ENCODE results near the gene STIP1. TPM values are rescaled to one million over a fixed set of nuclear protein-coding genes. Genes with fewer than 3 reads are reported as not detected.
A peak's percentile ranks its signal among the peaks of the same experiment; 100 is the strongest.

Gene STIP1
- total RNA-seq, 1 donor = 36.8 TPM

GRCh38 chr11:64220271-64220670 is 34.3 kb downstream of the STIP1 start:
- H3K9me3 ChIP-seq (ENCODE audit: low read depth, low read length) = no peaks in the 10 kb centered on the region
- no peak overlapping the region for H3K4me3 ChIP-seq (ENCODE audit: low read length)
- H3K27me3 ChIP-seq (ENCODE audit: insufficient read depth, low read length) = no peaks in the 10 kb centered on the region
- peaks cover 9% of the 10 kb centered on the region for H3K4me1 ChIP-seq (ENCODE audit: insufficient read depth, low read length)

- Histone ChIP-seq H3K27me3 (ENCODE audit: insufficient read depth, low read length) (no peaks in the 10 kb centered on the region), H3K4me3 (ENCODE audit: low read length) (no peak overlapping the region), H3K4me1 (ENCODE audit: insufficient read depth, low read length) (peaks cover 15% of the 10 kb centered on the region), H3K9me3 (ENCODE audit: low read depth, low read length) (no peaks in the 10 kb centered on the region)
Observed at GRCh38 chr11:64220798-64221197, 34.8 kb downstream of the STIP1 start.

DNA sequence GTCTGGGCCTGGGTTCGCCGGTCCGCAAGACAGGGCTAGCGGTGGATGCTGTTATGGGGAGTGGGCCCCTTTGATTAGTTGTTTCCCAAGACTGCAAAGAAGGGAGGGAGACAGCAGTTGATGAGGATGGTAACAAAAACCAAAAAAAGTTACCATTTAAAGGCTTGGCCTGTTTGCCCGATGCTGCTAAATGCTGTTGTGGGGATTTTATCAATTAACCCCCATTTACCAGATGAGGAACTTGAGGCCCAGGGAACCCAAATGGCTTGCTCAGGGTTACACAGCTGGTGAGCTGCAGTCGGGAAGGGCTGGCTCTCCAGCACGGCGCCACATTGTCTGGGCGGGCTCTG is 36.7 kb downstream of the STIP1 start:
- H3K9me3 ChIP-seq (ENCODE audit: low read depth, low read length) = no peaks in the 10 kb centered on the region
- no peak overlapping the region for H3K4me3 ChIP-seq (ENCODE audit: low read length)
- H3K27me3 ChIP-seq (ENCODE audit: insufficient read depth, low read length) = no peaks in the 10 kb centered on the region

GRCh38 chr11:64223001-64223651 is 37.2 kb downstream of the STIP1 start:
- no peak overlapping the region for H3K4me3 ChIP-seq (ENCODE audit: low read length)
- H3K4me1 ChIP-seq (ENCODE audit: insufficient read depth, low read length) = peaks cover 34% of the 10 kb centered on the region
- no peaks in the 10 kb centered on the region for H3K9me3 ChIP-seq (ENCODE audit: low read depth, low read length)
- H3K27me3 ChIP-seq (ENCODE audit: insufficient read depth, low read length) = no peaks in the 10 kb centered on the region

More for the DNA sequence above, 36.7 kb downstream of the STIP1 start:
- peaks cover 29% of the 10 kb centered on the region for H3K4me1 ChIP-seq (ENCODE audit: insufficient read depth, low read length)

GRCh38 chr11:64224151-64224890 is 38.4 kb downstream of the STIP1 start:
- no peaks in the 10 kb centered on the region for H3K9me3 ChIP-seq (ENCODE audit: low read depth, low read length)
- no peak overlapping the region for H3K4me3 ChIP-seq (ENCODE audit: low read length)
- peaks cover 40% of the 10 kb centered on the region for H3K4me1 ChIP-seq (ENCODE audit: insufficient read depth, low read length)
- H3K27me3 ChIP-seq (ENCODE audit: insufficient read depth, low read length) = no peaks in the 10 kb centered on the region

GRCh38 chr11:64224891-64225607 is 39.1 kb downstream of the STIP1 start:
- Histone ChIP-seq H3K27me3 (ENCODE audit: insufficient read depth, low read length) (no peaks in the 10 kb centered on the region), H3K9me3 (ENCODE audit: low read depth, low read length) (no peaks in the 10 kb centered on the region), H3K4me1 (ENCODE audit: insufficient read depth, low read length) (peaks cover 47% of the 10 kb centered on the region), H3K4me3 (ENCODE audit: low read length) (peak overlapping the region; percentile 79)

DNA sequence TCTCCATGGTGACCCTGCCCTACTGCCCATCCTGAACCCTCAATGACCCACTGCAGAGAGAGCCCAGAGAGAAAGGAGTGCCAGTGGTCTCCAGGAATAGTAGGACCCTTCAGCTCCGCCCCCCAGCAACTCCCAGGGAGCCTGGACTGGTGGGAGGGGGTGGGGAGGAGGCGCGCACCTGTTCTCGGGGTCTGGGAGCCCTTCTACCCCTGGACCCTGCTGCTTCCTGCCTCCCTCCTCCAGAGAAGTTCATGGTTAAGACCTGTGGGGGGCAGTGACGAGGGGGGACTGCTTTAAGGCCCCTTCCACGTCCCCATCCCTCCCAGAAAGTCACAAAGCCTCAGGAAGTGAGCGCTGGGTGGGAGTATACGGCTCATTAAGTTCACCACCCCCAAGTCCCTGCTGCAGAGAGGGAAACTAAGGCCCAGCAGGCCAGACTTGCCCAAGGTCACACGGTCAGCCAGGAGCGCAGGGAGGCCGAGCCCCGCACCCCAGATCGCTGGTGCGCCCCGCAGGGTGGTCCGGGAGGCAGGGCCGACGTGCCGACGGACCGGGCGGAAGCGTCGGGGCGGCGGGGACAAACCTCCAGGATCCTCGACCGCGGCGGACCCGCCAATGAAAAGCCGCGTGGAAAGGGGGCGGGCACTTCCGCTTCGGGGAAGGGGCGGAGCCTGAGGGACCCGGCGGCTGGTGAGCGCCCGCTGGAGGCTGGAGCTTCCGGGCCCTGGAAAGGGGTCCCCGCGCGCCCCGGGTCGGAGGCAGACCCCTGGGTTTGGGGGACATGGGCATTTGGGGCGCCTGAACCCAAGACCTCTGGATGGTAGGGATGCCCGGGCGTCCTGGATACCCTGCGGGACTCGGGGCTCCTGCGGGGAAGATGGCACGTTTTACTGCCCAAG is 39.9 kb downstream of the STIP1 start, which contains the start of the genes NUDT22 and TRPT1:
TSS of gene NUDT22 (plus strand) at position 667 of the 899 bp plus-strand sequence. CDS start 379 bp downstream, outside the sequence.
TSS of gene TRPT1 (minus strand) at position 579 of the 899 bp plus-strand sequence. CDS start at position 253, 326 bp downstream.
- peak within 1 kb of the TSS; percentile 79 for H3K4me3 ChIP-seq (ENCODE audit: low read length)
- H3K27me3 ChIP-seq (ENCODE audit: insufficient read depth, low read length) = no peaks in the 10 kb centered on the region
- peaks cover 49% of the 10 kb centered on the region for H3K4me1 ChIP-seq (ENCODE audit: insufficient read depth, low read length)
- H3K9me3 ChIP-seq (ENCODE audit: low read depth, low read length) = no peaks in the 10 kb centered on the region

DNA sequence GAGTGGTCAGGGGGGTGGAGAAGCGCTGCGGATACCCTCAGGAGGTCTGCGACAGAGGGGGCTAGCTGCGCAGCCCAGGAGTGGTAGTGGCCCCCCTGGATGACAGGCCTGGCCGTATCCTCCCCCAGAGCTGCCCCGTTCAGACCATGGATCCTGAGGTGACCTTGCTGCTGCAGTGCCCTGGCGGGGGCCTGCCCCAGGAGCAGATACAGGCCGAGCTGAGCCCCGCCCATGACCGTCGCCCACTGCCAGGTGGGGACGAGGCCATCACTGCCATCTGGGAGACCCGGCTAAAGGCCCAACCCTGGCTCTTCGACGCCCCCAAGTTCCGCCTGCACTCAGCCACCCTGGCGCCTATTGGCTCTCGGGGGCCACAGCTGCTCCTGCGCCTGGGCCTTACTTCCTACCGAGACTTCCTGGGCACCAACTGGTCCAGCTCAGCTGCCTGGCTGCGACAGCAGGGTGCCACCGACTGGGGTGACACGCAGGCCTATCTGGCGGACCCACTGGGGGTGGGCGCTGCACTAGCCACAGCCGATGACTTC is 40.6 kb downstream of the STIP1 start:
- no peaks in the 10 kb centered on the region for H3K27me3 ChIP-seq (ENCODE audit: insufficient read depth, low read length)
- H3K4me3 ChIP-seq (ENCODE audit: low read length) = peak overlapping the region; percentile 79
- no peaks in the 10 kb centered on the region for H3K9me3 ChIP-seq (ENCODE audit: low read depth, low read length)
- H3K4me1 ChIP-seq (ENCODE audit: insufficient read depth, low read length) = peaks cover 57% of the 10 kb centered on the region

DNA sequence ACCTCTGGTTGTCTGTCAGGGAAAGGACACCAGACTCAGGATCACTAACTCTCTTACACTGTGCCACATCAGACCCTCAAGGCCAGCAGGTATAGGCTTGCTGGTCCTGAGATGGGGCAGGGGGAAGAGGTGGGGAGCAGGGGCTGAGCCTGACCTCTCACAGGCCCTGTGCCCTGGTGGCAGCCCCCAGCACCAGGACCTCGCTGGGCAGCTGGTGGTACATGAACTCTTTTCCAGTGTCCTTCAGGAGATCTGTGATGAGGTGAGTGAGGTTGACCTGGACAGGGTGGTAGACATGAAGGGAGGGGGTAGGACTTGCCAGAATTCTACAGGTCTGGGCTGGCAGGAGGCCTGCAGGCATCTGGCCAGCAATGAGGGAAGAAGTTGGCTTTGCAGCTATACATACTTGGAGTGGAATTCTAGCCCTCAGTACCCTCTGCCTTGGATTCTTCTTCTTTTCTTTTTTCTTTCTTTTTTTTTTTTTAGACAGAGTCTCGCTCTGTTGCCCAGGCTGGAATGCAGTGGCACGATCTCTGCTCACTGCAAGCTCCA is 41.5 kb downstream of the STIP1 start:
- Histone ChIP-seq H3K4me1 (ENCODE audit: insufficient read depth, low read length) (peaks cover 66% of the 10 kb centered on the region), H3K9me3 (ENCODE audit: low read depth, low read length) (no peaks in the 10 kb centered on the region), H3K4me3 (ENCODE audit: low read length) (peak overlapping the region; percentile 79), H3K27me3 (ENCODE audit: insufficient read depth, low read length) (no peaks in the 10 kb centered on the region)

DNA sequence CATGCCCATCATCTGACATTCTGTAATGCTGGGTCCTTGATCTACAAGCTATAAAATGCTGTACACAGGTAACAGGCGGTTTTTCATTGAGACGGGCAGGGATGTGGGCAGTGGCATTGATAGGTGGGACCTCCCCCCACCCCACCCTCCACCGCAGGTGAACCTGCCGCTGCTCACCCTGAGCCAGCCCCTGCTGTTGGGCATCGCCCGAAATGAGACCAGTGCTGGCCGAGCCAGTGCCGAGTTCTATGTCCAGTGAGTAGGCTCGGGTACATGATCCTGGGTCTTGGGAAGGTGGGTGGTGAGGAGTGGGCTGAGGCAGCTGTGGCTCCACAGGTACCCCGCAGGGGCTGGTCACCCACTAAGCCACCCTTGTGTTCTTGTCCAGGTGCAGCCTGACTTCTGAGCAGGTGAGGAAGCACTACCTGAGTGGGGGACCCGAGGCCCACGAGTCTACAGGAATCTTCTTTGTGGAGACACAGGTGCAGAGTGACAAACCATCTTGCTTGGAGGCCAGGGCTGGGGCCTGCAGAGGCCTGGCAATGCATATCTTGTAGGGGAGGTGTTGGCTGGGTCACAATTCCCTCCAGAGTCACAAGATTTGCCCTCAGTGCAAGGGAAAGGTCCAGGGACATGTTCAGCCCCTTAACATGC is 43.2 kb downstream of the STIP1 start:
- H3K9me3 ChIP-seq (ENCODE audit: low read depth, low read length) = no peaks in the 10 kb centered on the region
- H3K4me3 ChIP-seq (ENCODE audit: low read length) = no peak overlapping the region
- no peaks in the 10 kb centered on the region for H3K27me3 ChIP-seq (ENCODE audit: insufficient read depth, low read length)
- H3K4me1 ChIP-seq (ENCODE audit: insufficient read depth, low read length) = peaks cover 76% of the 10 kb centered on the region

GRCh38 chr11:64229744-64230170 is 43.8 kb downstream of the STIP1 start:
- peaks cover 72% of the 10 kb centered on the region for H3K4me1 ChIP-seq (ENCODE audit: insufficient read depth, low read length)
- peak overlapping the region; percentile 67 for H3K4me3 ChIP-seq (ENCODE audit: low read length)
- no peaks in the 10 kb centered on the region for H3K27me3 ChIP-seq (ENCODE audit: insufficient read depth, low read length)
- H3K9me3 ChIP-seq (ENCODE audit: low read depth, low read length) = no peaks in the 10 kb centered on the region

DNA sequence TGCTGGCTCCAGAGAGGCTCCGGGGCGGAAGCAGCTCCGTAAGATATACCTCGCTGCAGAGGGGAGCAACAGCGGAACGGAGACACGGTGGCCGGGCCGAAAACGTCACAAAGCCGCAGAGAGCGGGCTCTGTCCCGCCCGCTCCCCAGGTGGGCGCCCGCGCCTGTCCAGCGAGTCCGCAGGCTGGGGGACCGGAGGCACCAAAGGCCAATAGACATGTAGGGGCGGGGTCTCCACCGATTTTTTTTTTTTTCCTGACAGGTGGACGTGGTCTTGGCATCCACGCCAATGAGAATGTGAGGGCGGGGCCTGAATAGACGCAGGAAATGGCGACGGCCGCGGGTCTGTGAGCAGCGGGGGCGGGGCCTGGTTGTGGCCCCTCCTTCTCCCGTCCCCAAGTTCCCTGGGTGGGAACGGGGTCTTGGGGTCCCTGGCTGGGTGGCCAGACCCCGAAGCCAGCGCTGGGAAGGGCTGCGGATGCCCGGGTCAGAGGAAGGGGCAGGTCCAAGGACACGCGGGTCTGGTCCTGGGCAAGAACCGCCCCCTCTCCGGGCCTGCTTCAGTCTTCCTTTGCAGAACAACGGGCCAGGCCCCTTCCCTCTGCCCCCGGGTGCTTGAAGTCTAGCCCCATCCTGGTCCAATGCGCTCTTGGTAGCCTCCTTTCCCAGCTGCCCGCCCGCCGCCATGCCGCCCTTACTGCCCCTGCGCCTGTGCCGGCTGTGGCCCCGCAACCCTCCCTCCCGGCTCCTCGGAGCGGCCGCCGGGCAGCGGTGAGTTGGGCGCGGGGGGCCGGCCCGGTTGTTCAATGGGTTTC is 44.4 kb downstream of the STIP1 start, which contains the start of gene DNAJC4:
TSS of gene DNAJC4 (plus strand) at position 378 of the 814 bp plus-strand sequence. CDS start at position 685, 307 bp downstream.
- Histone ChIP-seq H3K4me3 (ENCODE audit: low read length) (peak within 1 kb of the TSS; percentile 67), H3K27me3 (ENCODE audit: insufficient read depth, low read length) (no peaks in the 10 kb centered on the region), H3K9me3 (ENCODE audit: low read depth, low read length) (no peaks in the 10 kb centered on the region), H3K4me1 (ENCODE audit: insufficient read depth, low read length) (peaks cover 71% of the 10 kb centered on the region)

GRCh38 chr11:64230985-64231365 is 45.0 kb downstream of the STIP1 start:
- Histone ChIP-seq H3K4me1 (ENCODE audit: insufficient read depth, low read length) (peaks cover 72% of the 10 kb centered on the region), H3K9me3 (ENCODE audit: low read depth, low read length) (no peaks in the 10 kb centered on the region), H3K27me3 (ENCODE audit: insufficient read depth, low read length) (no peaks in the 10 kb centered on the region), H3K4me3 (ENCODE audit: low read length) (peak overlapping the region; percentile 67)
